ENCODE measurements around the gene MBLAC2.

Gene MBLAC2

DNA sequence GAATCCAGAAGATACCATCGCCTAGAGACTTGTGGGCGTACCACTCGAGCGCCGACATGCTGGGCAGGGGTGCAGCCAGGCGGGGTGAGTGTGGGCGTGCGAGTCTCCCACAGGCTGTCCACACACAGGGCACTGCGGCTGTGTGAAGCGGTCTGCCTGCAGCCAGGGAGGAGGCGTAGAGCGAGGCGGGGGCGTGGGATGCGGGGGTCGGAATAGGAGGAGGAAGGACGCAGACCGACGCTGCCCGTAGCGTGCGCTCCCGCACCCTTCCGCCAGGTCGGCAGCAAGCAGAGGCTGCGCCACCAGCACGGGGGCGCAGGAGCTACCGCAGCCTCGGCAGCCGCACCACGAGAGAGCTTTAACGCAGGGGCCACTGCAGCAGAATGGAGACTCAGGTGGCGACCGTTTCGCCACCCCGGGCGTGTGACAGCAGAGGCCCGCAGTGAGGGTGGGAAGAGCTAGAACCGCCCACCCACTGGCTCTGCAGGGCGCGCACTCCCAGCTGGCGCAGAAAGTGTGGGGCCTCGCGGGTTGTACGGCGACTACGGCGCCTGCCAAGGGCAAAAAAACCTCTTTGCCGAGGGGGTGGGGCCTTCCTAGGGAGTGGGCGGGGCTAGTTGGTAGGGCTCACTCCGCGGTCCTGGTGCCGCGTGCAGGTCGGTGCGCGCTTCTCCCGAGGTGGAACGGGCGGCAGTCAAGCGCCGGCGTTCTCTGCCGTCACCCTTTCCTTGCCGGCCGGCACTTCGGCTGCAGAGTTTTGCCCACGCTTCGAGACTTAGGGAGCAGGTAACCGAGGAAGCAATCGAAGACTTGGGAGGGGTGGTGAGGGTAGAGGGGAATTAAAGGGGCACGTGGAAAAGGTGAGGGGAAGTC lies at the start of gene MBLAC2, which contains the start of gene POLR3G:
Gene MBLAC2, minus strand, starts transcription at position 537 of the 873 bp plus-strand sequence. Its CDS starts 479 bp downstream, at position 58.
Gene POLR3G, plus strand, starts transcription at position 630 of the 873 bp plus-strand sequence. CDS start 10,704 bp downstream, outside the sequence.
- peak; percentile 94 for DNase-seq

GRCh38 chr5:90519081-90519480 lies 44.5 kb upstream of the MBLAC2 start:
- DNase-seq = no peak

DNA sequence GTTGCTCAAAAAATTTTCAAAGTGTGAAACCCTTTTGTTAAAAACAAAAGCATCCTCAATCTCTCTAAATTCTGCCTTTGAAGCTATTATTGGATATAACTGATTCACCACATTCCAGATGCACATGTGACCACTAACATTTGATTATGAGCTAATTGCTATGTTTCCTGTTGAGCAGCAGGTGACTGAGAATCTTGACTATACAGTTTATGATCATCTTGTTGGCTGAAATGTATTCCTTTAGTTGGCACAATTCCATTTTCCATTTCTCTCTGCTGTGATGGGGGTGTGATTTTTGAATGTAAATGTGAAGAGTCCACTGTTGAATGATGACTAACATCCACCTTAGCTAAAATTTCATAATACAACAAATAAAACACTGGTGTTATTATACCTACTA lies 44.1 kb upstream of the MBLAC2 start:
- DNase-seq = no peak

DNA sequence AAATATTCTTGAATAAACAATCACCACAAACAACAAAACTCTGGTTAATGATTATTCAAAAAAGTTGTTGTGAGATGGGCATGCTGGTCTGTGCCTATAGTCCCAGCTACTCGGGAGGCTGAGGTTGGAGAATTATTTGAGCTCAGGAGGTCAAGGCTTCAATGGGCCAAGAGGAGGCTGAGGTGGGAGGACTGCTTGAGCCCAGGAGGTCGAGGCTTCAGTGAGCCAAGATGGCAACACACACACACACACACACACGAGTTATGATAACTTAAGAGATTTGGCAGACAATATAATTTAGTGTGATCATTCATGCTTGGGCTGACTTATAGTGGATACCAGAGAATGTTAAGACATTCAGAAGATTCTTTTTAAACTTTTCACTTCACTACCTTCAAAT lies 39.9 kb upstream of the MBLAC2 start:
- no peak for DNase-seq

- DNase-seq = no peak
Measured at GRCh38 chr5:90510438-90510837, 35.9 kb upstream of the MBLAC2 start.

DNA sequence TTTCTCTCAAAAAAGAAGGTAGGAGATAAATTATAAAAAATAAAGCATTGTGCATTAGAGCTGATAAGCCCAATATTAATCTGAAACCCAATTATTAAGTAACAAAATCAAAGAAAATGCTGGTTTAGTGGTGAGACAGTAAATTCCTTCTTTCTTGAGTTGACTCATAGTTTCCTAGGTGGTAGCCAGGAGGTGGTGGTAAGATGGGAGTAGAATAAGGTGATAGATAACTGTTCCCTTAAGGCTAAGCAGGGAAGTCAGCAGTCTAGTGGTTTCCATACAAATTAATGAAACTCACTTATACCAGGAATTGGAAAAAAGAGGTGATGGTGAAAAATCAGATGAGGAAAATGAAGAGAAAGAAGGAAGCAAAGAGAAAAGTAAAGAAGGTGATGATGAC lies 31.6 kb upstream of the MBLAC2 start:
- no peak for DNase-seq

DNA sequence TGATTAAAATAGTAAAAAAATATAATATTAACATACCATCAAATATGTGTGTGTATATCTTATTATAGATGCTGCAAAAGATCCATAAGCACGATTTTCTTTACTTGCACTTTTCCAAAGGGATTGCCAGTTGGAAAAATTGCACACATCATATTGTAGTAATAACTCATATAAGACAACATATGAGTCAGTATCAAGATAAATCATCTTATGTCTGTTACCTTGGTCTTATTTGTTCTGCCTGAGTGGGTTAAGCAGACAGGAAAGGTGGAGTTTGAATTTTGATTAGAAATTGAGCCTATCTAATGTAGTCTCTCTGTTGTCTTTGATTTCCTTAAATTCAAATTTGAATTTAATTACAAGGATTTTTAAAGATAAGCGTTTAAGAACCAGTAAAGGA lies 30.2 kb upstream of the MBLAC2 start:
- DNase-seq = no peak

GRCh38 chr5:90503596-90503995 lies 29.0 kb upstream of the MBLAC2 start:
- DNase-seq = no peak

DNA sequence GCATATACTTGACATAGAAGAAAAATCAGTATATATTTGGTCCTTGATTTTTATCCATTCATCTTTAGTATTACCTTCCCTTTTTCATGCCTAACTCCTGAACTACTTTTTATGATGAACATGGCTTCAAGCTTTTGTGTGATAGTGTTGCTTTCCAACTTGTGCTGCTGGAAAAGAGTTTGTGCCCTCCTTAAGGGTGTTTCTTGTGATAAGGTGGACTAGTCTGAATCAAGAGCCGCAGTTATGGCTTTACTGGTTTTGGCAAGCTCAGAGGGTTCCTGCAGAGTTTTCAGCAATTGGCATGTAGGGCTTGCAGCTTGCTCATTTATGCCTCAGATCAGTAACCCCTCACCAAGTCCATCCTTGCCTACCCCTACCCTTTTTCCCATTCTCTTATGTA lies 20.6 kb upstream of the MBLAC2 start:
- DNase-seq = no peak

- DNase-seq = no peak
Measured at GRCh38 chr5:90494043-90494442, 19.5 kb upstream of the MBLAC2 start.

GRCh38 chr5:90488791-90489190 lies 14.2 kb upstream of the MBLAC2 start:
- no peak for DNase-seq

GRCh38 chr5:90484540-90484939 lies 10.0 kb upstream of the MBLAC2 start:
- DNase-seq = no peak

GRCh38 chr5:90483206-90483605 lies 8.6 kb upstream of the MBLAC2 start:
- no peak for DNase-seq

DNA sequence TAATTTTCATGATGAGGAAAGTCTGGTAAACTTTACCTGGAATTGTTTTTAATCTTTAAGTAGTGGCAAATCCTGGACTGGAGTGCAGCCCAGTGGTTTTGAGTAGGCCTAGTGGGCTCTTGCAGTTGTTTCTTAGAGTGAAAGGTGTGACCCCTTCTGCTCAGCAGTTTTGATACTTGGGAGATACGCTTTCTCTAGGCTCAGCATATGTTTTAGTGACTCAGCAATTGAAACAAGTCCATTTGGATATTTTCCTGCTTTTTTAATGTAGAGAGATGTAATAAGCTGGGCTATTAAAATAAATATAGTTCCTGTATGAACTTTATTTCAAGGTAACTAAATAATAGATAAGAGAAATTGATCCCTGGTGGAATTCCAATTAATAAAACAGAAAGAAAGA lies 6.1 kb upstream of the MBLAC2 start:
- DNase-seq = no peak

DNA sequence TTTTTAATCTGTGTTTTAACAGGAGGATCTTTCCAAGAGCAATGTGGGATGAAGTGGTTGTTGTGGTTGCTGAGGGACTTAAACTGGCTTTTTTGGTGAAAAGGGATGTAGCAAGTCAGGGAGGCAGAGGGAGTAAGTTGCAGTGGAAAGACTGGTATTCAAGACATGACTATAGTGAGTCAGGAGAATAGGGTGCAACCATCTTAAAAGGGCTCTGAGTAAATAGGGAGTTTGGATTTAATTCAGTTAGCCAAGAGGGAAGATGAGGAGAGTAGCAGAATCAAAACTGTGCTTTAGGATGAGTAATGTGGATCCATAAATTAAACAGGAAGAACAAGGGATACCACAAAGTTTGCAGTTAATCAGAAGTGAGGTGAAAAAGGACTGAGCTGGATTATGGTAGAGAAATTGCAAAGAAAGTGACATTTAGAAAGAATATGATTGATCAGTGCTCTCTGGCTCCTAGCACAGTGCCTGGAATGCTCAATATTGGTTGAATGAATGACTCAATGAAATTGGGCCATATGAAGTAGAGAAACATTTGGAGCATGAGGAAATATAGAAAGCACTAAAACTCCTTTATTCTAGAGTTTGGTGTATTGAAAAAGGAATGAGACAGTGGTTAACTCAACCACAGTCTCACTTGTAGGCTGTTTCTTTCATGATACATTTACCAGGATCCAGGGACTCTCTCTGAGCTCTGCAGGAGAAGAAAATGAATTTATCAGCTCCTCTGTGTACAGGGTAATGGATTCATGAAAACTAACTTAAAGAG lies 5.2 kb upstream of the MBLAC2 start:
- DNase-seq = no peak

DNA sequence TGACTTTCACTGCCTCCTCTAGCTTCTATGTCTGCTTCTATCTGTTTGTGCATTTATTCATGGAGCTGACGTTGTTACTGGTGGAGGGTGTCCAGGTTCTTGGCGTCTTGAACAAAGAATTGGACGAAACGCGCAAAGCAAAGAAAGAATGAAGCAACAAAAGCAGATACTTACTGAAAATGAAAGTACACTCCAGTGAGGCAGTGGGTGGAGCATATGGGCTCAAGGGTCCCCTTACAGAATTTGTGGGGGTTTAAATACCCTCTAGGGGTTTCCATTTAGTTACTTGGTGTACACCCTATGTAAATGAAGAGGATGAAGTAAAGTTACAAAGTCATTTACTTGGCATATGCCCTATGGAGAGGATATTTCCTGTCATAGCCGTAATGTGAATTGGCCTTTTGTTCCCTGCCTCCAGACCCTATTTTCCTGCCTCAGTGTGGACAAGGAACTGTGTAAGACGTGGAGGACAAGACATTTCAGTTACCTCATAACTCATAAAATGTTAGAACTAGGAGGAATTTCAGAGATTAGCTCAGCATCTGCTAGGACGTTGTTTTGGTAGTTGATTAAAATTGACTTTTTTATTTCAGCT lies 3.1 kb upstream of the MBLAC2 start:
- DNase-seq = no peak

- DNase-seq = no peak
Measured at GRCh38 chr5:90477073-90477472, 2.5 kb upstream of the MBLAC2 start.

DNA sequence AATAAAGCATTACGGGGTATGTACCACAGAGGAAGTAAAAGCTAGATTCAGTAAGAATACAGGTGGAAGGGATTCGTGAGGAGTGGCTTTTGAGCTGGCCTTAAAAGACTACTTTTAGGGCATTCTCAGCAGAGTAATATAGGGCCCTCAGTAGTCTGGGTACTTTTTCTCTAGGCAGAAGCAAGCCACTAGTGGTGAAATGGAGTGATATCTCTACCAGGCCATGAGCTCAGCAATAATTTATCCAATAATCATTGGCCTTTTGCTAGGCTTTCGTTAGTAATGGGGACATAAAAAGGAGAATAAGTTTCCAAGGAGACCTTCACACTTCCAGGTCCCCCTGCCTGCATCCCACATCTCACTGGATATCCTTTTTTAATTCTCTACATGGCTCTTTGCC lies 1.8 kb upstream of the MBLAC2 start:
- no peak for DNase-seq

DNA sequence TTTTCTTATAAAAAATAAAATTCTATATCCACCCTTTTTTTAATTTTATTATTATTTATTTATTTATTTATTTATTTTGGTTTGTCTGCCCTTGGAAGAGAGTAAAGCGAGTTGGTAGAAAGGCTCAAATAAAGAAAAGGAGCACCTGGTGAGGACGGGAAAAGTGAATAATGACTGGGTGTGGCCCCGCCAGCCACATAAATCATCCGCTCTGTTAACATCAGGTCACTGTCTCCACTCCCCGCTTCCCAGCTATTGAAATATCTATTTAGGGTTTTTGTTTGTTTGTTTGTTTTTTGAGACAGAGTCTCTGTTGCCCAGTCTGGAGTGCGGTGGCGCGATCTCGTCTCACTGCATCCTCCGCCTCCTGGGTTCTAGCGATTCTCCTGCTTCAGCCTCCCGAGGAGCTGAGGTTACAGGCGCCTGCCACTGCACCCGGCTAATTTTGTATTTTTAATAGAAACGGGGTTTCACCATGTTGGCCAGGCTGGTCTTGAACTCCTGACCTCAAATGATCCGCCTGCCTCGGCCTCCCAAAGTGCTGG lies 937 bp upstream of the MBLAC2 start:
- DNase-seq = no peak

DNA sequence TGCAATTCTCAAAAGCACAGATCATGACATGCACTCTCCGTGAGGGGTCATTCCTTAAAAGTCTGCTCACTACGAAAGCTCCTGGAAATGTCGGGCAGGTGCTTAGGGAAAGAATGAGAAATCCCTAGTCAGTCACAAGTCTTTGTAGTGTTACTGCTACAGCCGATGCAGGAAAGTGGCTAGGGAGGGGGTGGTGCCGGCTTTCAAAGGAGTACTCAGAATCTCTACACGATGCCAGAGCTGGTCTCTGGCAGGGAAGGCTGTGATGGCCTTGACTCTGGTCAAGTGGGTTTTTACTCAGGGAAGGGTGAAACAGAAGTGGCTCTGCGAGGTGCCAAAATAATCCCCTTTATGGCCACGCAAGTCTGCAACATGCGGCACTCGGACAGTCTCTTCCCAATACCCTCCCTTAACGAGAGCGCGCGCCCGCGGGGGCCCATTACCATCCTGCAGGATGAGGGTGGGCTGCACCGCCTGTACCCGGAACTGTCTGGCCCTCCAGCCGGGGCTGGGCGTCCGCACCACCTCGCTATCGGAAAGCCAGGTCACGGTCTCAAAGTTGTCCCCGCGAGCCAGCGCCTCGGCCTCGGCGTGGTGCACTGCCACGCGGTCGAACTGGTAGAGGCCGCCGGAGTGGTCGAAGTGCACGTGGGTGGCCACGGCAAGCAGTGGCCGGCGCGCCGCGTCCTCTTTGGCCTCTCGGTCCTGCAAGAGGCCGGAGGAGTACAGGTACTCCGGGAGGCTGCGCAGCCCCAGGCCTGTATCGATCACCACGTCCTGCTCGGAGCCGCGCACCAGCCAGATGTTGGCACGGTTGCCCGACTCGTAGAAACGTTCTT lies 956 bp downstream of the MBLAC2 start:
- DNase-seq = peak; percentile 16

- DNase-seq = no peak
Measured at GRCh38 chr5:90472783-90473395, 1.7 kb downstream of the MBLAC2 start.

GRCh38 chr5:90461288-90461687 lies 13.3 kb downstream of the MBLAC2 start:
- DNase-seq = no peak

Measured in CD4-positive, alpha-beta T cell treated with Interleukin-21 for 1 hour (primary cell).